Vagina (tissue), 2 donors: ENCODE results near the gene SNUPN. TPM values are rescaled to one million over a fixed set of nuclear protein-coding genes. Genes with fewer than 3 reads are reported as not detected.

ENCODE experiments used
- DNase-seq, 2 donors: peaks; one replicate each; pipeline ENCODE4 v3.0.0-alpha.2; 2017; ENCODE audit errors: extremely low spot score in 2 of 2
- H3K27ac ChIP-seq: fragments of 200-600 bp; sonication (generic); one replicate; pipeline ENCODE4 v1.5.1; 2019
- H3K27me3 ChIP-seq: fragments of 200-600 bp; sonication (generic); one replicate; pipeline ENCODE4 v1.5.1; 2019
- H3K36me3 ChIP-seq, 2 donors: fragments of 200-600 bp; sonication (generic); one replicate each; pipeline ENCODE4 v1.5.1; 2017 to 2019
- H3K4me1 ChIP-seq: fragments of 200-600 bp; sonication (generic); one replicate; pipeline ENCODE4 v1.5.1; 2019
- H3K4me3 ChIP-seq, 2 donors: fragments of 200-600 bp; sonication (generic); 1 replicate in 1 of 2; 2 replicates in 1 of 2; pipeline ENCODE4 v1.5.1; 2016 to 2019
- H3K9me3 ChIP-seq: fragments of 200-600 bp; sonication (generic); one replicate; pipeline ENCODE4 v1.5.1; 2019
- CTCF ChIP-seq, 3 experiments: fragments of 450-650 bp in 2 of 3; fragments of 200-600 bp in 1 of 3; sonication (generic) in 1 of 3; IDR thresholded peaks; one replicate each; pipeline ENCODE4 v1.5.1; 2017 to 2019; ENCODE audit warnings: antibody characterized with exemption in 3 of 3, mild to moderate bottlenecking in 2 of 3, moderate library complexity in 2 of 3
- POLR2A ChIP-seq, 2 donors: fragments of 450-650 bp; IDR thresholded peaks; one replicate each; pipeline ENCODE4 v1.6.1; 2017; ENCODE audit warnings: antibody characterized with exemption in 2 of 2, mild to moderate bottlenecking in 2 of 2, moderate library complexity in 2 of 2
- POLR2AphosphoS5 ChIP-seq, 2 donors: sonication (generic); formaldehyde crosslinking; IDR thresholded peaks; one replicate each; pipeline ENCODE4 v1.9.0; 2017; ENCODE audit warnings: antibody characterized with exemption in 2 of 2, mild to moderate bottlenecking in 2 of 2, low read depth in 1 of 2; ENCODE audit not compliant: insufficient read depth in 1 of 2
- intact Hi-C: fragments of 100-400 bp; cut with DNase I; formaldehyde crosslinking; loops from one replicate; pipeline ENCODE4 v1.15.1; 2023
- total RNA-seq: library from RNA; depleted of rRNA; stranded (reverse); fragments of >200 nt; gene quantifications from one replicate; pipeline ENCODE4 v1.2.3, GENCODE V29; 2016

SNUPN gene
- total RNA-seq, 1 donor from 2014 or later: 21.9 TPM

GRCh38 chr15:75644376-75644775 is 18.9 kb upstream of the SNUPN start:
- Histone ChIP-seq H3K27me3 (no peaks in the 10 kb centered on the region), H3K9me3 (no peaks in the 10 kb centered on the region), H3K27ac (no peak overlapping the region), H3K4me1 (peaks cover 35% of the 10 kb centered on the region), H3K36me3 (no peaks in the 10 kb centered on the region), H3K4me3 (no peak overlapping the region)
- no peak for TF ChIP-seq CTCF (IDR thresholded peaks at IDR 0.05)
- no peak for TF ChIP-seq POLR2AphosphoS5 (IDR thresholded peaks at IDR 0.05; ENCODE audit: insufficient read depth in 1 of 2, low read depth in 1 of 2)
- no peak for TF ChIP-seq POLR2A (IDR thresholded peaks at IDR 0.05)
- DNase-seq: no peak
- intact Hi-C loops: no loop called here

- intact Hi-C loops: no loop called here
- H3K36me3 ChIP-seq: no peaks in the 10 kb centered on the region
- TF ChIP-seq POLR2A (IDR thresholded peaks at IDR 0.05) (no peak), CTCF (IDR thresholded peaks at IDR 0.05) (no peak), POLR2AphosphoS5 (IDR thresholded peaks at IDR 0.05; ENCODE audit: insufficient read depth in 1 of 2, low read depth in 1 of 2) (no peak)
- peaks cover 49% of the 10 kb centered on the region for H3K4me1 ChIP-seq
- no peak overlapping the region for H3K4me3 ChIP-seq
- no peaks in the 10 kb centered on the region for H3K27me3 ChIP-seq
- H3K9me3 ChIP-seq: no peaks in the 10 kb centered on the region
- DNase-seq: no peak
- no peak overlapping the region for H3K27ac ChIP-seq
Measured at GRCh38 chr15:75641603-75642002, 16.1 kb upstream of the SNUPN start.

GRCh38 chr15:75641179-75641503 is 15.6 kb upstream of the SNUPN start:
- Histone ChIP-seq H3K27ac (no peak overlapping the region), H3K9me3 (no peaks in the 10 kb centered on the region), H3K4me1 (peaks cover 49% of the 10 kb centered on the region), H3K36me3 (no peaks in the 10 kb centered on the region), H3K27me3 (no peaks in the 10 kb centered on the region), H3K4me3 (no peak overlapping the region)
- TF ChIP-seq POLR2A (IDR thresholded peaks at IDR 0.05): no peak
- TF ChIP-seq CTCF (IDR thresholded peaks at IDR 0.05): no peak
- TF ChIP-seq POLR2AphosphoS5 (IDR thresholded peaks at IDR 0.05; ENCODE audit: insufficient read depth in 1 of 2, low read depth in 1 of 2): no peak
- no peak for DNase-seq
- intact Hi-C loops: no loop called here

- Histone ChIP-seq H3K4me3 (peak overlapping the region; percentile 83 to 94), H3K4me1 (peaks cover 45% of the 10 kb centered on the region), H3K27ac (peak overlapping the region; percentile 89), H3K9me3 (no peaks in the 10 kb centered on the region), H3K36me3 (no peaks in the 10 kb centered on the region), H3K27me3 (no peaks in the 10 kb centered on the region)
- intact Hi-C loops: no loop called here
- DNase-seq: peak in 1 of 2 donors; percentile 92
- no peak for TF ChIP-seq POLR2A (IDR thresholded peaks at IDR 0.05)
- no peak for TF ChIP-seq POLR2AphosphoS5 (IDR thresholded peaks at IDR 0.05; ENCODE audit: insufficient read depth in 1 of 2, low read depth in 1 of 2)
- no peak for TF ChIP-seq CTCF (IDR thresholded peaks at IDR 0.05)
Measured at GRCh38 chr15:75640483-75641178, 15.1 kb upstream of the SNUPN start.

- TF ChIP-seq POLR2AphosphoS5 (IDR thresholded peaks at IDR 0.05; ENCODE audit: insufficient read depth in 1 of 2, low read depth in 1 of 2): peak; percentile 98 to 100
- TF ChIP-seq POLR2A (IDR thresholded peaks at IDR 0.05): peak; percentile 60 to 95
- TF ChIP-seq CTCF (IDR thresholded peaks at IDR 0.05): no peak
- Histone ChIP-seq H3K4me3 (peak within 1 kb of the TSS; percentile 83 to 94), H3K36me3 (no peaks in the 10 kb centered on the region), H3K4me1 (peaks cover 43% of the 10 kb centered on the region), H3K27ac (peak within 1 kb of the TSS; percentile 89), H3K9me3 (no peaks in the 10 kb centered on the region), H3K27me3 (no peaks in the 10 kb centered on the region)
- peak in 1 of 2 donors; percentile 96 for DNase-seq
- intact Hi-C loops: loop anchor here (5.0 kb wide), 2 partner anchors 37 to 273 kb away; partner anchors contain the start of gene MAN2C1
Measured at GRCh38 chr15:75639709-75640482, 14.4 kb upstream of the SNUPN start, which contains the start of gene IMP3. Gene IMP3, minus strand, starts transcription at chr15:75640224. Its CDS starts 56 bp downstream, at chr15:75640168.
